ENCODE results near the gene SPG7.

- TF ChIP-seq POLR2A (IDR thresholded peaks at IDR 0.05) (no peak), CTCF (IDR thresholded peaks at IDR 0.05) (no peak)
Observed at GRCh38 chr16:89583197-89583894, 75.1 kb downstream of the SPG7 start.
